Activated CD4-positive, CD25-positive, alpha-beta regulatory T cell treated with anti-CD3 and anti-CD28 coated beads, Interleukin-2, amount 50 U/mL, for 24 hours (primary cell): ENCODE results near the gene ZNF470.

ENCODE experiments used
- ATAC-seq, 2 donors: fragments of 150-1000 bp; cut with Tn5 transposase; one replicate each; pipeline ENCODE4 v1.10.0; 2021; ENCODE audit warnings: mild to moderate bottlenecking in 1 of 2, moderate library complexity in 1 of 2

The ZNF470 gene

DNA sequence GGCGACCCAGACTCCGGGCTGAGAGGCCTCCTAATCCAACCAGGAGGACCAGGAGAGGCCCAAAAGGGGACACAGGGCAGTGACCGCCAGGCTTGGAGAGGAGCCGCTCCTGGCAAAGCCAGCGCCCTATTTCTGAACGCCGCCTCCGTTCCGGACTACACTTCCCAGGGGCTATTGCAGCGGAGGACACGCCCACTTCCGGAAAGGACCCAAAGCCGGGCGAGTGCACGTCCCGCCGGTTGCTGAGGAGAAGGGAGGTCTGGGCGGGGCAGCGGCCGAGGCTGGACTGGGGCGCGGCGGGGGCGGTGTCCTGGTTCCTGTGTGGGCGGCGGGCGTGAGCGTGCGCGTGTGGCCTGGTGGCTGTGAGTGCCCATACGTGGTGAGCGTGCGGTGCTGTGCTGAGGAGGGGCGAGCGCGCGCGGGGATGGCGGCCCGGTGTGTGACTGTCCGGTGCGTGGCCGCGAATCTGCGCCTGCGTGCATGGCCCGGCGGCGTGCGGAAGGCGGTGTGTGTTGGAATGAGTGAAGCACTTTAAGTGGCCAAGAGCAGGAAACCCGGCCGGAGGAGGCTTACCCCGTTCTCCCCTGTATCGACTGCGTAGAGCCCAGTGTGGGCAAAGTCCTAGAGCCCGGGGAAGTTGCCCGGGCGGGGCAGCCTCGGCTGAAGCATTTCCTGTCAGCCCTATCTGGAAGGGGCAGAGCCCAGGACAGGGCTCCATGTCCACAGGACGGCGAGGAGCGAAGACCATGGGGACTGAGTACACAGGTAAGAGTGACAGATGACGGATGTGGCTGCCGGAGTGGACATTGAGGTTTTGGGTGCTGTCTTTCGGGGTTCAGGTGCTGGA is at the start of gene ZNF470:
Gene ZNF470, plus strand, starts transcription at position 195 of the 847 bp plus-strand sequence. CDS start 2,844 bp downstream, outside the sequence.
- peak; percentile 99 for ATAC-seq

DNA sequence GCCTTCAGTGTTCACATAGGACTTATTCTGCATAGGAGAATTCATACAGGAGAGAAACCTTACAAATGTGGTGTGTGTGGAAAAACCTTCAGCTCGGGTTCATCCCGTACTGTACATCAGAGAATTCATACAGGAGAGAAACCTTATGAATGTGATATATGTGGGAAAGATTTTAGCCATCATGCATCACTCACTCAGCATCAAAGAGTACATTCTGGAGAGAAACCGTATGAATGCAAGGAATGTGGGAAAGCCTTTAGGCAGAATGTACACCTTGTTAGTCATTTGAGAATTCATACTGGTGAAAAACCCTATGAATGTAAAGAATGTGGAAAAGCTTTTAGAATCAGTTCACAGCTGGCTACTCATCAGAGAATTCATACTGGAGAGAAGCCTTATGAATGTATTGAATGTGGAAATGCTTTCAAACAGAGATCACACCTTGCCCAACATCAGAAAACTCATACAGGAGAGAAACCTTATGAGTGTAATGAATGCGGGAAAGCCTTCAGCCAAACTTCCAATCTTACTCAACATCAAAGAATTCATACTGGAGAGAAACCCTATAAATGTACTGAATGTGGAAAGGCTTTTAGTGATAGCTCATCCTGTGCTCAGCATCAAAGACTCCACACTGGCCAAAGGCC is 41.9 kb upstream of the ZNF470 start:
- ATAC-seq: no peak

DNA sequence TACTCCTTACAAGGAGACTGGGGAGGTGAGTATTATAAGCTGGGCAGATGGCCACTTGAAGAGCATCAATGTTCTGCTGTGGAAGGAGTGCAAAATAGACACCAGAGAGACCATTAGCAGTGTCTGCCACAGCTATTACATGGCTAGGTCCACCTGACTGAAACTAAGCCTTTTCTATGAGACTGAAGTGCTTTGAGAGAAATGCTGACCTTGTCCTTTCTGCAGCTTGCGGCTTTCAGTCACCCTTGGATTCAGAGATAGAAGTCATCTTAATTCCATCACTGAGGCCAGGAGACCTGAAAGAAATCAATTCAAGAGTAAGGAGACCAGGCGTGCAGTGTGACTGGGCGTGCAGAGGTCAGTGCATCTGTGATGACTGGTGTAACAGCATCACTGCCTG is 29.8 kb upstream of the ZNF470 start:
- no peak for ATAC-seq

DNA sequence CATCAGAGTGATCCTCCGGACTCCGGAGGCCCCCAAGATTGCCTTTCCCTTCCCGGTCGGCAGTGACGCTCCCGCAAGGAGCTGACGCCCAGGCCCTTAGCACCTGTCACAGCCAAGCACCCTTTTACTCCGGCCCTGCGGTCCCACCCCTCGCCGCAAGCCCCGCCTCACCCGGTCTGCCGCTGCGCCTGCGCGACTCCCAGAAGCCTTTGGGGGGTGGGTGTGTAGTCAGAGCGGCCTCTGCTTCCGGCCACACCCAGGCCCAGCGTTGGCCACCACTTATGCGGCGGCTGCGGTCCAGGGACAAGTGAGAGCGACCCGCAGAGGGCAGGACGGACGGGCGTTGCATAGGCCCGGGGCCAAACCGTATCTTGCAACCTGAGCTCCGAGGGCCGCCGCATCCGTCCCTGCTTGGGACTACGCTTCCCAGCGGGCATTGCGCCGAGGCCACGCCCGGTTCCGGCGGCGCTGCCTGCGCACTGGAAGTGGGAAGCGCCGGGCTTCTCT is 29.0 kb upstream of the ZNF470 start:
- peak; percentile 91 to 92 for ATAC-seq

DNA sequence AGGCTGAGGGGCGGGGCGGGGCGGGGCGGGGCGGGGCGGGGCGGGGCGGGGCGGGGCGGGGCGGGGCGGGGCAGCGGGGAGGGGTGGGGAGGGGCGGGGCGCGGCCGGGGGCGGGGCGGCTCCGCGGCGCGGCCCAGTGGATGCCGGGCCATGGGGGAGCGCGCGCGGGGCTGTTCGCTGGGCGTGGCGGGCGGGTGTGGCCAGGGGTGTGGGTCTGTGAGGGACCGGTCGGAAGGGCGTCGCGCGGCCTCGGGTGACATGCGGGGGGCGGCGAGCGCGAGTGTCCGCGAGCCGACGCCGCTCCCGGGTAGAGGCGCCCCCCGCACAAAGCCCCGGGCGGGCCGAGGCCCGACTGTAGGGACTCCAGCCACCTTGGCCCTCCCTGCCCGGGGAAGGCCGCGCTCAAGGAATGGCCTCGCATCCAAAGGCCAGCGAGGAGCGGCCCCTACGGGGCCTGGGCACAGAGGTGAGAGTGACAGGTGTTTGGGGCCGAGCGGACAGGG is 28.5 kb upstream of the ZNF470 start, which contains the start of gene ZFP28:
Gene ZFP28, plus strand, starts transcription at position 188 of the 503 bp plus-strand sequence. Its CDS starts 71 bp downstream, at position 259.
- peak; percentile 74 to 76 for ATAC-seq

DNA sequence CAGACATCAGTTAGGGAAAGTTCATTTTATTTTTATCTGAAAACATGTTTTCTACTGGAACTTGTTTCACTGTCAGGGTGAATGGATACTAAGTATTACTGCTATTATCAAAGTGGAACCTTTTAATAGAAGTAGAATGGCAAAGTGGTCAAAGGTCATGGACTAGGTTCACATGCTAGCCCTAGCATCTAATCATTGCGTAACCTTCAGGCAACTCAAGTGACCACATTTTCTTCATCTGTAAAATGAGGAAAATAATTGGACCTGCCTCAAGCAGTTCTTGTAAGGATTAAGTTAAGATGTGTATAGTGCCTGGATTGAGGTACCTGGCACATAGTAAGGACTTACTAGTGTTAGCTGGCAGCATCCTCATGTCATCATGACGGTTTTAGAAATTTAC is 23.5 kb upstream of the ZNF470 start:
- ATAC-seq: no peak

DNA sequence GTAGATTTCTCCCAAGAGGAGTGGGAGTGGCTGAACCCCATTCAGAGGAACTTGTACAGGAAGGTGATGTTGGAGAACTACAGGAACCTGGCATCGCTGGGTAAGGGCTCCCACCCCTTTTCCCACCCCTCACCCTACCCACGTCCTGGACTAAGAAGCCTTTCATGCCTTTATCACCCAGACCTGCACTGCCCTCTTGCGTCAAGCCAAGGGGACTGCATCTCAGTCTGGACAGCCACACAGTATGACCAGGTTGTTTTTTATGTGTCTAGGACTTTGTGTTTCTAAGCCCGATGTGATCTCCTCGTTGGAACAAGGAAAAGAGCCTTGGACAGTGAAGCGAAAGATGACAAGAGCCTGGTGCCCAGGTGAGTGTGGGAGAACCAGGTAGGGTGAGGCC is 19.7 kb upstream of the ZNF470 start:
- no peak for ATAC-seq

DNA sequence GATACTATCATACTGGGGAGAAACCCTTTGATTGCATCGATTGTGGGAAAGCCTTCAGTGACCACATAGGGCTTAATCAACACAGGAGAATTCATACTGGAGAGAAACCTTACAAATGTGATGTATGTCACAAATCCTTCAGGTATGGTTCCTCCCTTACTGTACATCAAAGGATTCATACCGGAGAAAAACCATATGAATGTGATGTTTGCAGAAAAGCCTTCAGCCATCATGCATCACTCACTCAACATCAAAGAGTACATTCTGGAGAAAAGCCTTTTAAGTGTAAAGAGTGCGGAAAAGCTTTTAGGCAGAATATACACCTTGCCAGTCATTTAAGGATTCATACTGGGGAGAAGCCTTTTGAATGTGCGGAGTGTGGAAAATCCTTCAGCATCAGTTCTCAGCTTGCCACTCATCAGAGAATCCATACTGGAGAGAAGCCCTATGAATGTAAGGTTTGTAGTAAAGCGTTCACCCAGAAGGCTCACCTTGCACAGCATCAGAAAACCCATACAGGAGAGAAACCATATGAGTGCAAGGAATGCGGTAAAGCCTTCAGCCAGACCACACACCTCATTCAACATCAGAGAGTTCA is 12.9 kb upstream of the ZNF470 start:
- ATAC-seq: no peak

DNA sequence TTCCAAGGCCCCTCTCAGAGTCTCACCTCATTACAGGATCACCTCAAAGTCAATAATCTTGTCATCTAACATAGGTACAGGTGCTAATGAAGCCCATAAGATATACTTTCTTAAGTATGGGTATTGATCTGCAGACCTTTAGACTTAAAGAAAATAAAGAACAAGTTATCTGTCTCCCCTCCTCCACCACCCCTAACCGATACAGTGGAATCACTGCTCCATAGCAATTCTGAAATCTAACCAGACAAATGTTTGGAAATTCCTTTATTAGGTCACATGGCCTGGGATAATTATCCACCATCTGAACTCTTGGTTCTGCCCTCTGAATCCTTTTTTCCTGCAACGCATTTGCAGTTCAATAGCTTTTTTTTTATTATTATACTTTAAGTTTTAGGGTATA is 4.5 kb upstream of the ZNF470 start:
- no peak for ATAC-seq

DNA sequence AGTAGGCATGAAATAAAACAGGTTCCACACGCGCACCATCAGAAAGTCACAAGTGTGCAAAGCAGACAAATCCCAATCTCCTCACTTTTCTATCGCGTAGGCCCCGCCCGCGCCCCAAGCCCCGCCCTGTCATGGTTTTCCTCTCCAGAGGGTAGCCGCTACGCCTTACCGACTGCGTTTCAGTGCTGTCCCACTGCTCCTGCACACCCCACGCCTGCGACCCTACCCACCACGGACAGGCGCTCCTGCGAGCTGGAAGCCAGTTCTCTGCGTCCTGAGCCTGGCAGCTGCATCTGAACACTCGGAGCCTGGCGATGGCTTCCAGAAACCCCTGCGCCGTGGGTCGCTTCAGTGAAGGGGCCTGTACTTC is 379 bp upstream of the ZNF470 start:
- peak; percentile 26 to 37 for ATAC-seq

DNA sequence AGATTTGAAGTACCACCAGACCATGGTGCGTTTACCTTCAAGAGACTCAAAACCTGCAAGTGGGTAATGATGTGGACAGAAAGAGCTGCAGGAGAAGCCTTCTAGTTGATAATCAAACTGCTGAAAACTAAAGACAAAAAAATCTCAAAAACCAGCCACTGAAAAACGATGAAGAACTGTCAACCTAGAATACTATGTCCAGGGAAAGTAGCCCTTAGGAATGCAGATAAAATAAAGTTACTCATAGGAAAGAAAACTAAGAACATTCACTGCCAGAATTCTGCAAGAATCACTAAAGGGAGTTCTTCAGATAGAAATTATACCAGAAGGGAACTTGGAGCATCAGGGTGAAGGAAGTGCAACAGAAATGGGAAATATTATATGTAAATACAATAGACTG is 5.3 kb downstream of the ZNF470 start:
- no peak for ATAC-seq

DNA sequence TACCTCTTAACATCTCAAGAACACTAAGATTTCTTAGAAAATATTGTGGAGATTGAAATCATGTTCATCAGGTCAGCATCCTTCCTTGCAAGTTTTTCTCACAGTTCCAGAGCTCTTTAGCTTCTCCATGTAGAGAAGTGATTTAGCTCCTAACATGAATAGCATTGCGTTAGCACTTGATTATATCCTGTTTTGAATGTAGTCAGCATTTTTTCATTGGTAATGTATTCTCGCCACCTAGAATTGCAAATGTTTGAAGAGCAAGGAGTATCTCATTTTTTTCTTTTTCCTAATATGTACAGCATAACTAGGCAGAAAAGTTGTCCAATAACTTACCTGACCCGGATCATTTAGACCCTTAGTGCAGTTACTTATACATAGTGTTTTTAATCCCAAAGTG is 6.6 kb downstream of the ZNF470 start:
- no peak for ATAC-seq

DNA sequence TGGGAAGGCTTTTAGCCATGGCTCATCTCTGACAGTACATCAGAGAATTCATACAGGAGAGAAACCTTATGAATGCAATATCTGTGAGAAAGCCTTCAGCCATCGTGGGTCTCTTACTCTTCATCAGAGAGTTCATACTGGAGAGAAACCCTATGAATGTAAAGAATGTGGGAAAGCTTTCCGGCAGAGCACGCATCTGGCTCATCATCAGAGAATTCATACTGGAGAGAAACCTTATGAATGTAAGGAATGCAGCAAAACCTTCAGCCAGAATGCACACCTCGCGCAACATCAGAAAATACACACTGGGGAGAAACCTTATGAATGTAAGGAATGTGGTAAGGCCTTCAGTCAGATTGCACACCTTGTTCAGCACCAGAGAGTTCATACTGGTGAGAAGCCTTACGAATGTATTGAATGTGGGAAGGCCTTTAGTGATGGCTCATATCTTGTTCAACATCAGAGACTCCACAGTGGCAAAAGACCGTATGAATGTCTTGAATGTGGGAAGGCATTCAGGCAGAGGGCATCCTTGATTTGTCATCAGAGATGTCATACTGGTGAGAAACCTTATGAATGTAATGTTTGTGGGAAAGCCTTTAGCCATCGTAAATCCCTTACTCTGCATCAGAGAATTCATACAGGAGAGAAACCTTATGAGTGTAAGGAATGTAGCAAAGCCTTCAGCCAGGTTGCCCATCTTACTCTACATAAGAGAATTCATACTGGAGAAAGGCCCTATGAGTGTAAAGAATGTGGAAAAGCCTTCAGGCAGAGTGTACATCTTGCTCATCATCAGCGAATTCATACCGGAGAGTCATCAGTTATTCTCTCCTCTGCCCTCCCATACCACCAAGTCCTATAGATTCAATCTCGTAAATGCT is 10.7 kb downstream of the ZNF470 start:
- no peak for ATAC-seq

DNA sequence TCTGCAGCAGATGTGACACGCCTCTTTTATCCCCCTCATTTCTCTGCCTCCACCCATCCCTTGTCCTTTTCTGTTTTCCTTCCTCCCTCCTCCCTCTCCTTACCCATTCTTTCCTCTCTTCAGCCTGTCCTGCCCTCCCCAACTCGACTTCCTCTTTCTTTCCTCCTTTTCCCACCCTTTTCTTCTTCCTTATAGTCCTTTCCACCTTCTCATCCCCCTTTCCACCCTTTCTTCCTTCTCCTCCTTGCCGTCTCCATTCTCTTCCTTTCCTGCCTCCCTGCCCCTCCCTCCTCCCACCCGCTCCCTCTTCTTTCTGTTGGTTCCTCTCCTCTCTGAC is 27.1 kb downstream of the ZNF470 start:
- no peak for ATAC-seq

DNA sequence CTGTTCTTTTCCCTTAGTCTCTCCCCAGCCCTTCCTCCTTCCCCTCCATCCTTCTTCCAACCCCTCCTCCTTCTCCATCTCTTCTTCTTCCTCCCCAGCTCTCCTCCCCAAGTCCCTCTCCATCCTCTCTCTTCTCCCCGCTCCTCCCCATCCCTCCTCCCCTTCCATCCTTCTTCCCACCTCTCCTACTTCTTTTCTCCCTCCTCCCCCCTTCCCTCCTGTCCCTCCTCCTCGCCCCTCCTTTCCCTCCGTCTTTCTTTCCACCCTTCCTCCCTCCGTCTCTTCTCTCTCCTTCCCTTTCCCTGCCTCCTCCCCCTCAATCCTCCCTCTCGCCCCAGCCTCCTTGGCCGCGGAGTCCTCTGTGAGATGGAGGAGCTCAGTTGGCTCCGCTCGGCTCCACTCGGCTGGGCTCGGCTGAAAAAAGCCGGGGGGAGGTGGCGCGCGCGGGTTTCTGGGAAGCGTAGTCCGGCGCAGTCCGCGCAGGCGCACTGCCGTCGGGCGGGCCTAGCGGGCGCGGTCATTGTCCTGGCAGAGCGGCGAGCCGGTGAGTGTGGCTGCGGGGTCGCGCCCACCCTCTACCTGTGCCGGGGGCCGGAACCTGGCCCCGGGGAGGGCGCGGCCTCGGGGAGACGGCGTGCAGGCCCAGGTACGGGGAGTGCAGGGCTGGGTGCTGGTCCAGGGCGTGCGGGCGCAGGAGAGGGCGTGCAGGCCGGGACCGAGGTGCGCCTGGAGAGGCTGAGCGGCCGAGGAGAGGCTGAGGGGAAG is 27.7 kb downstream of the ZNF470 start, which contains the start of gene ZNF71:
Gene ZNF71, plus strand, starts transcription at position 520 of the 765 bp plus-strand sequence. CDS start 6,257 bp downstream, outside the sequence.
- peak; percentile 95 to 96 for ATAC-seq

DNA sequence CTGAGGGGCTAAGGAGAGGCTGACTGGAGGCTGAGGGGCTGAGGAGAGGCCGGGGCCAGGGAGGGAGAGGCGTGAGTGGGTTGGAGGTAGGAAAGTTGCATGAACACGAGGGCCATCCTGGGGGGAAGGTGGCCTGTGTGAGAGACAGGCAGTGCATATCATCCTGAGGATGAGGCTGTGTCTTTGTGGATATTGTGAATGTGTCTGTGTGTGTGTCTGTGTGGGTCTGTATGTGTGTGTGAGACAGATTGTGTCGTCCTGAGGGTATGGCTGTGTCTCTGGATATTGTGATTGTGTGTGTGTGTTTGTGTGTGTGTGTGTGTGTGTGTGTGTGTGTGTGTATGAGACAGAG is 28.3 kb downstream of the ZNF470 start:
- peak; percentile 8 to 19 for ATAC-seq

DNA sequence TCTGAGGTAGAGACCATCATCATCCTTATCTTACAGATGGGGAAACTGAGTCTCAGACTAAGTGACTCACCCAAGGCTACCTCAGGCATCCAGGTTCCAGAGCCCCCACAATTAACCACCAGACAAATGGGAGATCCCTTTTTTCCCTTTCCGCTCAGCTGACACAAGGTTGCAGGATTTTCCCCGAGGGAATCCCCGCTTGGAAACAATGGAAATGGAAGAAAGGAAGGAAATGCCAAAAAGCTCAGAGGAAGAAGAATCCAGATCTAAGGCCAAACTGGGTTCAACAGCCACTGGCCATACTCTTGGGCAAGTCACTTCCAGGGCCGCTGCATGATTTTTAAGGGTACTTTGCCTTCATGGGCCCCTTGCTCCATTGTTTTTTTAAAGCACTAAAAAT is 29.4 kb downstream of the ZNF470 start:
- no peak for ATAC-seq

DNA sequence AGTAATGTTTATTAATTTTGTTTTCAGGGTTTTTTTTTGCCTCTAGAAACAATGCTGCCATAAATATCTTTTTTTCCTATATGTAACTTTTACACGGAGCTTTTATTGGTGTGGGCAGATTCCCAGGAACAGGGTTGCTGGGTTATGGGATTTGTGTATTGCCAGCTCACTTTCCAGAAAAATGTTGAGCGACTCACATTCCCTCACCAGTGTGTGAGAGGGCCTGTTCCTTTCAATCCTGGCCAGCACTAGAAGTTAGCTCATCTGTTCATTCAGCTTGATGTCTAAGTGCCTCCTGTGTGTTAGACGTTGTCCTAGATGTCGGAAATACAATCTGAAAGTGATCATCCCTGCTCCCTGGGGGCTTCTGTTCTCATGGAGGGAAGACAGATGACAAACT is 30.4 kb downstream of the ZNF470 start:
- ATAC-seq: no peak

DNA sequence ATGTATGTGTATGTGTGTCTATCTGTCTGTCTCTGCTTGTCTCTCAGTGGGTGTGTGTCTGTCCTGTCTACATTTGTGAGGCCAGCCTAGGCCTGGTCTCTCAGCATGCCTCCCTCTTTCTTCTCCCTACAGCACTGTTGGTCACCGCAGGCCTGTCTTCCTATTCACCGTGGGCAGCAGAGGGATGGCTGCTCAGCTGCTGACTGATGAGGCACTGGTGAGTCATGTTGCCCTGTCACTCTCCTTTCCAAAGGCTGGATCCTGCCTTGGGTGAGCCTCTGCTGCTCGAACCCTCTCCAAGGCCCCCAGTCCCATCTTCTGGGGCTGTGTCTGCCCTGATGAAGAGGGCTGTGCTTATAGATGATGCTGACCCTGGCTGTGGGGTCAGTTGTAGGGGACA is 34.1 kb downstream of the ZNF470 start:
- ATAC-seq: no peak

DNA sequence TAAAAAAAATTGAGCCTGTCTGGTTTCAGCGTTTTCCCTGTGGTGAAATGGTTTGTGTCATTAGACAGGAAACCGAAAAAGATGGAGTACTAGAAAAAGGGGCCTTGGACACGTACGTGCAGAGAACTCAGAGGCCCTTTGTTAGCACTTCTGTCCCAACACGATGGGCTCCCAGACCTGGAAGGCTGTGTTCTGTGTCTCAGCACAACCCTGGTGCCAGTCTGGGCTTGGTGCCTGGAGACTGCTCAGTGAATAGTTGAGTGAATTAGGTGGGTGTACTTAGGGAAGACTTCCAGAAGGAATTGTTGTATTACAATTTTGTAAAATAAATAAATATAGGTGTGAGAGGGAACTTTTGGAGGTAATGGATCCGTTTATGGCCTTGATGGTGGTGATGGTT is 36.6 kb downstream of the ZNF470 start:
- ATAC-seq: no peak

DNA sequence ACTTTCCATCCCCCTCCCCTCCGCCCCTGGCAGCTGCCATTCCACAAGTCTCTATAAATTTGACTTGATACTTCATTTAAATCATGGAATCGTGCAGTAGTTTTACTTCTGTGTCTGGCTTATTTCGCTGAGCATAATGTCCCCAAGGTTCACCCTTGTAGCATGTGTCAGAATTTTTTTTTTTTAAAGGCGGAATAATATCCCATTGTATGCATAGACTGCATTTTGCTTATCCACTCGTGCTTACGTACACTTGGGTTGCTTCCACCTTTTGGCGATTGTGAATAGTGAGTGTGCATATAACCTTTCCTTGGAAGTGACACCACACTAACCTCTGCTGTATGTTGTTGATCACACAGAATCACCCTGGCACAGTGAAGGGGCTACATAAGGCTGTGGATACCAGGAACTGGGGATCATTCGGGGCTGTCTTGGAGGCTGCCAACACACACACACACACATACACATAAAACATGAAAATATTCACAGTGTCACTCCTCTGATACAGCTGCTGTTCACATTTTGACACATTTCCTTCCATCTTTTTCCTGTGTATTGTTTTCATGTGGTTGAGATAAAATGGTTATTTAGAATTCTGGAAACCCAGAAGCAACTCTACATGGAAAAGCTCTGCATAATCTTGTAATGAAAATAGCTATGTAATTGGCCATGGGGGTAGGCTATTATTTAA is 41.2 kb downstream of the ZNF470 start:
- ATAC-seq: no peak
